HG02884 (cell line): ENCODE measurements around the gene PPP1R9B.

Source experiments
- ATAC-seq: cut with Tn5 transposase; IDR thresholded peaks from one replicate; pipeline ENCODE4 v1.9.1; 2021; ENCODE audit warnings: mild to moderate bottlenecking, moderate library complexity; ENCODE audit not compliant: unreplicated experiment

The PPP1R9B gene

DNA sequence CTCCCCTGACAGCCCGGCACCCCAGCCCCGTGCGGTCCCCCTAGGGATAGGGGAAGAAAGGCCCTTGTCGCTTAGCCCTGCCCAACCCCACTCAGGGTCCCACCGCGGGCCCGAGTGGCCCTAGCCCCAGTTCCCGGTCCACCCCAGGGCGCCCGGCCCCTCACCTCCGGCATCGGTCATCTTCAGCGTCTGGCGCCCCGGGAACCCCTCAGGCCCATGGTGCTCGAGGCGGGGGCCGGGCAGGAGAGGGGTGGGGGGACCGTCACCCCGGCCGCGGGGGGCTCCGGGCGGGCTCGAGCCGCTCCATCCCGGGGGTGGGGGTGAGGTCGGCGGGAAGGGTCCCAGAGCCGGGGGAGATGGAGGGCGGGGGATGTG is 21.1 kb downstream of the PPP1R9B start:
- no peak for ATAC-seq

DNA sequence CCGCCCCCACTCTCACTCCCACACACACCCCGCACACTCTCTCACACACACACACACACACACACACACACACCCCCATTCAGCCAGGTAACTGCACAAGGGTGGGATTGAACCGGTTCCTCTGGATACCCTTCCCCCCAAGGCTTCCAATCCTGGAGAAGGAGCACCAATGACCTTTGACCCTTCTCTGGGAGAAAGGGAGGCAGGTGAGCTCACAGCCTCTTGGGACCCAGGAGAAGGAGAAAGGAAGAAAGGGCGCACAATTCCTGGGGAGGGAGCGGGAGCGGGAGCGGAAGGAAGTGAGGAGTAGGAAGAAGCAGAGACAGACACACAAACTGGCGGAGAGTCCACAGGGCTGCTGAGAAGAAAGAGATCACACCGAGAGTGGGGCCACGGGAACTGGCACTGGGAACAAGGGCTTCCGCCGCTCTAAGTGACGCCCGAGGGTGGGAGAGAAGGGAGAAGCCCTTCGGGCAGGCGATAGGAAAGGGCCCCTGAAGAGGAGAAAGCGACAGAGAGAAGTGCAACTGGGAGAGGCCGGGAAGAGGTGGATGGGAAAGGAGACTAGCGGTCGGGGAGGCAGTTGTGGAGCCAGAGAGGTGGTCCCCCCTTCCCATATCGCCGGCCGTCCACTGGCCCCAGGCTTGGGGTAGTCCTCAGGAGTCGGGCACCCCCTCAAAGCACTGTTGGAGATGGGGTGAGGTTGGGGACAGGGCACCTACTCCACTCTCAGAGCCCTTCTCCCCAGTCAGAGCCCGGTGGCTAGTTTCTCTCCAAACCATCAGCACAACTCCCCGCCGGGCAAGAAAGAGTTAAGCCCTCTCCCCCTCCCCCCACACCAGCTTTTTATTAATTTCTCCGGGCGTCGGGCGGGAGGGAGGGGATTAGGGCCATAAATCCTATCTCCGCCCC is 21.8 kb downstream of the PPP1R9B start:
- ATAC-seq, result no peak

GRCh38 chr17:50127697-50128361 is 22.6 kb downstream of the PPP1R9B start:
- no peak for ATAC-seq

DNA sequence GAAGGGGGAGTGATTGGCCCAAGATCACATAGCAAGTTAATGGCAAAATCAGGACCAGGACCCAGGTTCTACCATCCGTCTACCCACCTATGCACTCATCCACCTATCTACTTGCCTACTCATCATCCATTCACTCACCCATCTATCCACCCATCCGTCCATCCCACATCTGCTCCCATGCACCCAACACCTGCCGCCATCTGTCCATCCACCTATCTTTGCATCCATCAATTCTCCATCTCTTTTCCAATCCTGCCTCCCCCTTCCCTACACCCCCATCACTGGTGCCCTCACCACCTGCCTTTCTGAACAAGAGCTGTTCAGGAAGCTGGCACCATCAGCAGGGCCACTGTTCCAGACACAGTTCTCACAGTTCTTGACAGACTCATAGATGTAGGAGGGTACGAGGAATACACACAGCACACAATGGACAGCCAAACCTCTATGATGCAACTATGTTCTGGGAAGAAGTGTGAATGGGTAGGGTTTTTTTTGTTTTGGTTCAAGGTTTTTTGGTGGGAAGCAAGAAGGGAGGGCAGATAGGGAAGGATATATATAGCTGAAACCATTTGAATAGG is 25.0 kb downstream of the PPP1R9B start:
- ATAC-seq, result no peak

DNA sequence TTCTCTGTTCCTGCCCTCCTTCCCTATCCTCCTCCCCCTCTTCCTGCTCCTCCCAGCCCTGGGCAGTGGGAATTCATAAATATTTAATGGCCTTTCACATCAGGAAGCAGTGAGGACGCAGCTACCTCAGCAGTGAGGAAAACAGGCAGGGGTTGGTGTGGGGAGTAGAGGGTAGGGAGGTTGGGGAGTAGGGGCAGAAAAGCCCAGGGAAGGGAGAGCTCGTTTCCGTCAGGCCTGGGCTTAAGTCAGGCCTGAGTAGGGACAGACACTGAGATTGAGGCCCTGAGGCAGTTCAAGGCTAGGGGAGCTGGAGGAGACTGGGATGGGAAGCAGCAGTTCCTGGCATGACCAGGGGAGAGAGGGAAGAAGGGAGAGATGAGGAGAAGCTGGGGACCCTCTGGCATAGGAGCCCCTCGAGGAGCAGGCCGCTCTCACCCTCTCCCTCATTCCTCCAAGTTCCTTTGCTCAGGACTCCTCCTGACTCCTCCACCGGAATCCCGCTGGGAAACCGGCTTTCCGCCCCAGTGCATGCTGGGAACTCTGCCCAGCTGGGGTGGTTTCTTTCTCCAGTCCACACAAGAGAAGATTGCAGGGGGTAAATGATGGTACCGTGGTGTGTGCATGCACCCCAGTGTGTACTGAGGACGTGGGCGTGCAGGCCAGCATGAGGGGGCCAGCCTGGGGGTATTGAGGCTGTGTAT is 26.7 kb downstream of the PPP1R9B start:
- ATAC-seq, result no peak

DNA sequence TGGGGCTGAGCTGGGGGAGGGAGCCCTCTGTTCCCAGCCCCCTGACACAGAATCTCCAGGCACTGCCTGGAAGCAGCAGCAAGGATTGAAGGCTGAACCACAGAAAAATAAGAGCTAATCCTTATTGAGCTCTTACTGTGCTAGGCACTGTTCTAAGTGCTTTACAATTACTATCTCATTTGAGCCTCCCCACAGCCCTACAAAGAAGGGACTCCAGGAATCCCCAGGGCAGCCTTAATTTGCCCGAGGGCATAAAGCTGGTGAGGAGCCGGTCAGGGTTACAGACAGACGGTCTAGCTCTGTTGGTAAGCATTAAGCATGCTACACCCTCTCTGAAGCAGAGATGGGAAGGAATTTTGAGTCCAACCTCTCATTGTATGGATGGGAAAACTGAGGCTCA is 27.5 kb downstream of the PPP1R9B start:
- no peak for ATAC-seq

GRCh38 chr17:50120475-50121253 is 29.8 kb downstream of the PPP1R9B start:
- no peak for ATAC-seq

DNA sequence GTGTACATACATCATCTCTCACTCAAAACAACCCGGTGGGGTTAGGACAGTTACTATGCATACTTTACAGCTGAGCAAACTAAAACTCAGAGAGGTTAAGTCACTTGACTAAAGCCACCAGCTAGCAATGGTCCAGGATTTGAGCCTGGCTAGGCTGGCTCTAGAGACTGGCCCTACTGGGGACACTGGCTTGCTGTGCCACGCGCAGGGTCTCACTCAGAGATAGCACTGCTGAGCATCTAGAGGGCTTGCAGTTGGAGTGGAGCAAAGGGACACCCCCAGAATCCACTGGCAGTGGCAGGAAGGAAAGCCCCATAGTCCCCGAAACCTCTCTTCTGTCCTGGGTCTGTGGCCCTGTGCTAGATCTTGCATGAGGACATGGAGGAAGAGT is 31.7 kb downstream of the PPP1R9B start:
- no peak for ATAC-seq

GRCh38 chr17:50118076-50118827 is 32.2 kb downstream of the PPP1R9B start:
- no peak for ATAC-seq

DNA sequence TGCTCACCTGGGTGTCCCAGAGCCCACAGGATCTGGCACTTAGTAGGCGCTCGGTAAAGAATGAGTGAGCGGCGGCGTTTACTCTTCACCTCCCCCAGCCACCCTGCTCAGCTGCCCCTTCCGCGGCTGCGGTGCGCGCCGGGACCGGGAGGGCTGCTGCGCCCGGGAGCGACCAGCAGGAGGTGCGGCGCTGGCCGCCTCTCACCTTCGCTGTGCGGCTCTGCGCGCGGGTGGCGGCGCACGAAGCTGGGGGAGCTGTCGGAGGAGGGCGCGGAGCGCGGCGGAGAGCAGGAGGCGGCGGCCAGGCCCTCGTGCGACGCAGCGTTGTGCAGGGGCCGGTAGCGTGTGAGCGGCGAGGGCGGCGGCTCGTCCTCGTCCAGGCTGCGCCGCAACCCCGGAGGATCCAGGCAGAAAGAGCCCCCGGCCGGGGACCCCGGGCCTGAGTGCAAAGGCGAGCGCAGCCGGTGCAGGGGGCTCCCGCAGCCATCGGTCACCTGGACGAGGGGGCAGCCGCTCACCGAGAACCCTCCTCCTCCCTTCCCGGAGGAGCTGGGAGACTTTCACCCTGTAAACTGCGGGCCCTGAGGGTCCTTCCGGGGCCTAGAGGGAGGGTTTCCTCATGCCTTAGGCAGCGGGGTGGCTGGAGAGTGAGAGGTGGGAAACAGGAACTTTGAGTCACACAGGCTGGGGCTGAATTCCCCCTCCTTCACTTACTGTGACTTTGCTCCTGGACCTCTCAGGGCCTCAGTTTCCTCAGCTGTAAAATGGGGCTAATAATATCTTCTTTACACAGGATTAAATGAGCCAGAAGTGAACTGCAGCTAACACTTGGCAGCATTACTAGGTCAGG is 33.0 kb downstream of the PPP1R9B start:
- peak; percentile 50 for ATAC-seq

DNA sequence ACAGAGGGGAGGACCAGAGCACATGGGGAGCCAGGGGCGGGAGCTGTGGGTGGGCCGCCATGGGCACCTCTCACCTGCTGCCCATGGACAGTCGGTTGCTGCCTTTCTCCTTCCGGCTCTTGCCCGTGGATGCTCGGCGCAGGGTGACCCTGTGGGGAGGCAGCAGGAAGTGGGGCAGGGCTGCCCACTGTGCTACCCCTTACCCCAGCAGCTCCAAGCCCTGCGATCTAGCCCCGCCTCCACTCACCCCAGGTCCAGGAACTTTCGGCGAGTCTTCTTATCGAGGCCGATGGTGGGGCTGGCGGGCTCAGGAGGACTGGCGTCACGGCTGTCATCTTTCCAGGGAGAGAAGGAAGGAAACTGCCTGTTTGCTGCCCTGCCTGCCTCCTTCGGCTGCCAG is 34.7 kb downstream of the PPP1R9B start:
- ATAC-seq, result no peak

DNA sequence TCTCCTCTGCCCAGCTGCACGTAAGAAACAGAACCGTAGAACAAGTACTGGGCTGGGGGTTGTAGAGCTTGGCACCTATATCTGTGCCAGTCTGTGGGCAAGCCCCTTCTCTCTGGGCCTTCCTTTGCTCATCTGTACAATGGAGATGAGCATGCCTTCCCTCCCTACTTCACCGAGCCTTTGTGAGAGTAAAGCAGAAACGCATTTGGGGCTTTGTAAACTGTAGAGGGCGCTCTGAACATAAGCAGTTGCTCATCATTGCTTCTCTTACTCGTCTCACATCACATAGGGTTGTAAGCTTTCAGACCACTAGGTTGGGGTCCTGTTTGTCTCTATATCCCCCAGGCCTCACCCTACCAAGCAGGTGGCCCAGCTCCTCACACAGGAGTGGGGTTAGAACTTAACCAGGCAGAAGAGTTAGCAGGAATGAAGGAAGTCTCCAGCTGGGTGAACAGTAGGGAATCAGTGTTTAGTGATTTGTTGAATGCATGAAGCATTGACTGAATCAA is 35.6 kb downstream of the PPP1R9B start:
- ATAC-seq, result no peak

DNA sequence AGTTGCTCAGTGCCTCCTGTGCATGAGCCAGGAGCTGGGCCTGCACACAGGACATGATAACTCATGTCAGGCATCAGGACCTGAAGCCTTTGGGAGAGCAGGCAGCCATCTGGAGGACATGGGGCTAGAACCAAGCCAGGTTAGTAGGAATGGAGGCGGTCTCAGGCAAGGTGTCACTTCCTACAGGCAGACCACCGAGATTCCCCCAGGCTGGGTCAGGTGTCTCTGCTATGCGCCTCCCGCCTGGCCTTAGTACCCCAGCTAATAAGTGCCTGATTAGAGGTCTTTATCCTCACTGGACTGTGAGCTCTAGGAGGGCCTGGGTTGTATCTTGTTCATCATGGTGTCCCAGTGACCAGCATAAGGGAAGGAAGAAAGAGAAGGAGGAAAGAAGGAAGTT is 36.1 kb downstream of the PPP1R9B start:
- ATAC-seq, result no peak

DNA sequence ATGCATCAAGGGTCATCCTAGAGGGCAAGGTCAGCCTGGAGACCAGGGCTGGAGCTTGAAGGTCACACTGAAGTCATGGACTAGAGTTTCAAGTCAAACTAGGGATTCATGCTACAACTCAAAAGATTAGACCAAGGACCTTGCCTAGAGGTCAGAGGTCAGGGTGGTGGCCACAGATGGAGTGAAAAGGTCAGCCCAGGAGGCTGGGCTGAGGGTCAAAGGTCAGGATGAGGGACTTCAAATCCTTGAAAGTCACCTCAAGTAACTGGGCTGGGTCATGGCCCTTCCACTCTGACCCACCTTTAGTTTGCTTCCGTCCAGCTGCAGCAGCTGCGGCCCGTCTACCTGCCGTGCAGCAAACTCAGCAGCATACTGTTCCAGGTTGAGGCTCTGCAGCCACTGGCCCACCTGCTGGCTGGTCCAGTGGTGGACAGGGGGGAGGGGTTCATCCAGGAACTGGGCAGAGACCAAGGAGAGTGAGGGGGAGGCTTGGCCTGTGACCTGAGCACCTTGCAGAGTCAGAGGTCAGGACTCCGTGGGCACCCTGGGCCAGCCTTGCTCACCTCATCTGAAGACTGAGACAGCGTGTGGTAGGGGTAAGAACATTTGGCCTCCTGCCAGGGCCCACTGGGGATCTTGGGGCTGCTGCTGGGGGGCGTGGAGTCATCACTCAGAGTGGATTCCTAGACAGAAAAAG is 36.7 kb downstream of the PPP1R9B start:
- ATAC-seq, result no peak

- no peak for ATAC-seq
These were observed 37.8 kb downstream of the PPP1R9B start for GRCh38 chr17:50112694-50113093.

DNA sequence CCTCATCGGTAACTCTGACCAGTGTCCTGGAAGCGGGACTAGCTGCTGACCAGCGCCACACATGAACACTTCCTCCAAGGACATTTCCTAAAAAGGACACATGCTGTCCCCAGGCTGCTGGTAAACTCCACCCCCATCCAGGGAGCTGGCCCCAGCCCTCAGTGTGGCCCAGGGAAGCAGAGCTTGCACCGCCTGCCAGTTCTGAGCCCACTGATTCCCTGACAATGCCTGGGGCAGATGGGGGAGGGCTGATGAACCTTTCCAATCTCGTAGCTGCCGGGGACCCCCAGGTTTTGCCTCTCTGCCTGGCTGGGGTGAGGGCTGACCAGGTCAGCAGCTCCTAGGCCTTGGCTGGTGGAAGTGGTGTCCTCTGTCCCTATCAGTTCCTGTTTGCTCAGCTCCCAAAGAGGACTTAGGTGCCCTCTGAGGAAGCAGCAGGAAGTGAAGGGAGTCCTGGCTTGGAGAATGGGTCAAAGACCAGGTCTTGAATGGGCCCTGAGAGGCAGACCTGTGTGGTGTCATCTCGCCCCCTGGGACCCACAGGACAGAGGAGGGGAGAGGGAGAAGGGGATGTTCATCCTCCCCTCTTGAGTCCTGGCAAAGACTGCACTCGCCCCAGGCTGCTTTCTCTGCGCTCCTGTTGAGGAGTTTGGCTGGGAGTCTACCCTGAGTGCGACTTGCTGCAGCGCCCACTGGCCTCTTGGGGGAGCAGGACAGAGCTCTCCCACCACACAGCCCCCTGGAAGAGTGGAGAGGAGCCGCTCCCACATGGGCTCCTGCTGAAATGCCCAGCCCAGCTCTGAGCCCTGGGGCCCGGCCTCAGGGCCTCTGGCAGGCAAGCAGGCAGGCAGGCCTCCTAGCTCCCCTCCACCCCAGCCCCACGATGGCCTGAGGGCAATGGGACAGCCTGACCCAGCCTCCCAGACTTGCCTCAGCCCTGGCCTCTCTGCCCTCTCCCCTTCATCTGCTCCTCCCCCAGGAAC is 38.5 kb downstream of the PPP1R9B start:
- no peak for ATAC-seq
